Stimulated activated CD4-positive, alpha-beta T cell treated with anti-CD3 and anti-CD28 coated beads, Interleukin-1b, Interleukin-23, amount 100 ng/mL, for 4 hours (primary cell): ENCODE data around the gene EPS8.
"Not testable (repeated sequence)": the region's sequence is repeated elsewhere in the genome, so short reads cannot be mapped to it uniquely, and the experiment has no call there.

Experiments used
- DNase-seq, 2 donors: peaks; one replicate each; pipeline ENCODE4 v3.0.0-alpha.2; 2020; ENCODE audit warnings: low read depth in 2 of 2

The EPS8 gene

GRCh38 chr12:15648558-15648957, 140.6 kb downstream of the EPS8 start:
- DNase-seq, result no peak

GRCh38 chr12:15646581-15646980, 142.6 kb downstream of the EPS8 start:
- no peak for DNase-seq

GRCh38 chr12:15644700-15645099, 144.5 kb downstream of the EPS8 start:
- no peak for DNase-seq

- no peak for DNase-seq
These were observed 151.0 kb downstream of the EPS8 start for GRCh38 chr12:15638231-15638630.

- DNase-seq, result no peak
These were observed 152.9 kb downstream of the EPS8 start for GRCh38 chr12:15636060-15636890.

GRCh38 chr12:15634010-15634683, 155.0 kb downstream of the EPS8 start:
- no peak for DNase-seq

- DNase-seq, result no peak
These were observed 156.0 kb downstream of the EPS8 start for GRCh38 chr12:15633201-15633600.

- no peak for DNase-seq
These were observed 156.5 kb downstream of the EPS8 start for GRCh38 chr12:15632708-15633107.

- no peak for DNase-seq
These were observed 158.0 kb downstream of the EPS8 start for GRCh38 chr12:15631007-15631715.

- DNase-seq, result no peak
These were observed 159.4 kb downstream of the EPS8 start for GRCh38 chr12:15629761-15630160.

GRCh38 chr12:15629108-15629507, 160.1 kb downstream of the EPS8 start:
- DNase-seq, result no peak

GRCh38 chr12:15627995-15628945, 160.9 kb downstream of the EPS8 start:
- DNase-seq, result no peak

GRCh38 chr12:15625075-15625474, 164.1 kb downstream of the EPS8 start:
- no peak for DNase-seq

GRCh38 chr12:15620741-15621539, 168.2 kb downstream of the EPS8 start:
- DNase-seq, result no peak

- DNase-seq, result not testable (repeated sequence)
These were observed 172.7 kb downstream of the EPS8 start for GRCh38 chr12:15616495-15616894.

- DNase-seq, result no peak
These were observed 175.2 kb downstream of the EPS8 start for GRCh38 chr12:15613981-15614380.

- no peak for DNase-seq
These were observed 180.2 kb downstream of the EPS8 start for GRCh38 chr12:15608941-15609340.

- no peak for DNase-seq
These were observed 180.8 kb downstream of the EPS8 start for GRCh38 chr12:15608406-15608805.

GRCh38 chr12:15605881-15606590, 183.2 kb downstream of the EPS8 start:
- DNase-seq, result no peak
